GM21717 (cell line): ENCODE measurements around the gene HOXB5.

Experiments used
- ATAC-seq: cut with Tn5 transposase; IDR thresholded peaks from one replicate; pipeline ENCODE4 v1.9.1; 2021; ENCODE audit warnings: mild to moderate bottlenecking, moderate library complexity; ENCODE audit not compliant: unreplicated experiment

HOXB5 gene

DNA sequence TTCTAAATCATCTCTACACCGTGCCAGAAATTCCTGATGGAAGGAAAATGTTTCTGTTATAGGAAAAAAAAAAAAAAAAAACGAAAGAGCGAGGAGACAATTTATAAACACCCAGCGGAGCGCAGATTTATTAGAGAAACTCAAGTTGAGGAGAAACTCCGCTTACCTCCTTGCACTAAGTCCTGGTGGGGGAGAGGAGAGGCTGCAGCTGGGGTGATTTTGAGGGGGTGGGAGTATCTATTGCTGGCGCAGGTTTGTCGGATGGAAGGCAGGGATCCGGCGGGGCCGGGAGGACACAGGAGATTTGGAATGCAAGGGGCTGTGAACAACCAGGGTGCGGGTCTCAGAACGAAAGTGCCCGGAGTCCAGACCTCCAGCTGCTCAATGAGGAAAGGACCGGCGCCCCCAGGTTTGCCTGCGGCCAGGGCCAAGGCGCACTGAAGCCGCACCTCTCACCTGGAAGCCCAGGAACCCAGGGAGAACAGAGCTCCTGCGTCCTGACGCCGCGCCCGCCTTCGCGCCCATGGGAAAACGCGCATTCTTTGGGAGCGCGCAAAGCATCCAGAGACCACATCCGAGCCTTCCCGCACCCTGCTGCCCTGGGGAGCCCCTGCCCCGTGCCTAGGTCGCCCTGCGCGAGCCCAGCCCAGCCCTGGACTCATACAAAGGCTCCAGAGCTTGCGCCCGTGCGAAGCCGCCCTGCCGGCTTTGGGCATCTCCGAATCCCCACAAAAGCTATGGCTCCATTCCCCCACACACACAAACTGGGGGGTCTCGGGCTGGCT lies 24.1 kb upstream of the HOXB5 start:
- no peak for ATAC-seq

DNA sequence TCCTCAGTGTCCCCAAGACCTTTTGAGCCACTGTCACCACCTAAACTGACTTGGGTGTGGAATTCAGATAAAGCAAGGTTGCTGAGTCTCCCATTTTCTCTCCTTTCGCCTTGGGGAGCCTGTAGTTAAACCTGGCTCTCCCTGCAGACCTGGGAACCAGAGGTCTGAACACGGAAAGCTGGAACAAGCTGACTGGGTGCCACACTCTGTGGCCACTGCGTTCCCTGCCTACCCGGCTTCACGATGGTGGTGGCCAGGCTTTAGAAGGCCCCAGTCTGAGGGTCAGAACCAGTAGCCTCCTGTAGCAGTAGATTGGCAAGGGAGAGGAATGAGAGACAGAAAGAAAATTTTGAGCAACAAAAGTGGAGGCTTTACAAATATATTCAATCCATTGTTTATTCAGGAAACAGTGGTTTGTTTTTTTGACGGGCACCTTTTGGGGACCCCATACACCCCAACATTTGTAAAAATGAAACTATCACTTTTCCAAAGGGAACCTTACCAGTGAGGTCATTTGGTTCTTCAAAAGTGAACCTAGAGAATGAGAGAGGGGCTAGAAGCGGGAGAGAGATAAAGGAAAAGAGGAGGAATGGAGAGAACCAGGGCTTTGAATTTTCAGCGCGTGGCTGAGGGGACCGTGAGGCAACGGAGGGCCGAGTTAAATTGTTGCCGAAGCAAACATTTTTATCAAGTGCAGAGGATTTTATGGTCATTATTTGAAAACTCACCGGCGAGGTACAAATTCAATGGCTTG lies 23.3 kb upstream of the HOXB5 start:
- no peak for ATAC-seq

DNA sequence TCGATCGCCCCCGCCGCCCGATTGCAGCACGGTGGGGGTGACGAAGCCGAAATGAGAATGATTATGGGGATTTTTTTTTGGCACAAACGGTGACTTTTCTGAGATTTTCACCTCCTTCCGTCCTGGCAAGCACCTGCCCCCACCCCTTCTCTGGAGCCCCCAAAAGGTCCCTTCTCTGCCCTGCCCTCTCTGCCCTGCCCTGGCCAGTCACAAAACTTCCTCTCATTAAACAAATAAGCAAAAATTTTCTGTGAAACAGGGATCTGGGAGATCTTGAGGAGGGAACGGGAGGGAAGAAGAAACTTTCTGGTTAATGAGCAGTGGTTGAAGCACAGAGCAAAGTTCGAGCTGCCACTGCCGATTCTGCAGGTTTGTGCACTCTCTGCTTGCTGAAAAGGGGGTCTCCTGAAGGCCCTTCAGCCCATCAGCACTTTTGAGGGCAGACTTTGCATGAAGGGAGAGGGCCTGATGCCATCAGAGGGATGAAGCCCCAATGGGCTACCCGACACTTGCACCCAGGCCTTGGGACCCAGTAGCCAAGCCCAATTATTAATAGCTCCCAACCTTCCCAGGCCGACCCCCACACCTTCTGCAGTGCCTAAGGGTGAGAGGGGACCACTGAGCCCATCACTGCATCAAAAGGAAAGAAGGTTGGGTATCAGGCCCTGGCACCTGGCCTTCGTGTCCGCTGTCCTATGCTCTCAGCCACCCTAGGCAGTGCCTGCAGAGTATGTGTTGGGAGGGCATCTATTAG lies 22.6 kb upstream of the HOXB5 start:
- no peak for ATAC-seq

DNA sequence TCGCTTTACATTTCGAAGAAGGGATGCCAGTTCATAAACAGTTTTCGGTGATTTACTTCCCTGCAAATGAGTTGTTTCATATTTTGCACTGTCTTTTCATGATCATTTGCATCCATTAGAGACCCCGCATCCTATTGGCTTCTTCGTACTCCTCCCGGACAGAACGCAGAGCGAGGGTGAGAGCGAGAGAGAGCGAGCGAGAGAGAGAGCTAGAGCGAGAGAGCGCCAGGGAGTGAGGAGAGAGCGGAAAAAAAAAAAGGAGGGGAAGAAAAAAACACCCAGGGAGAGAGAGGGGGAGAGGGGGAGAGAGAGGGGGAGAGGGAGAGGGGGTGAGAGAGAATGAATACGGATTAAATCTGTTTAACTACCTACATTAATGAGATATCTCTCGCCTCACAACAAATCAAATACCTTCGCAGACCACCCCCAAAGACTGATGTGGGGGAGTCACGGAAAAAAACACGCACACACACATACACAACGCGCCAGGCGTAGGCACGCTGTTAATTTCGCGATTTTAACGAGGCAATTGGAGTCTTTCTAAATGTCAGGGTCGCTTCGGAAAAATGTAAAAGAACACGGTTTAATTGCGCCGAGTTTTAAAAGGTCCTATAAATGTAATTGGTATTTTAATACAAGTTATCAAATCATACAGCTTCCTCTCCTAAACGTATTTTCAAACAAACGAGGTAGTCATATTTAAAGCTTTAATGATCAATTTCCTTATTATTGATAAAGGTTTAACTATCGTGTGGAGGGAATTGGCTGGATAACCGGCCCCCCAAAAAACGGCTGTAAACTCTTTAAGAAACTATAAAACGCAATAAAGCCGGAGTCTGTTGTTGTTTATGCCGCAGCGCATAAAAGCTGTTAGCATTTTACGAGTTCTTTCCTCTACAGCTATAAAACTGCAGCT lies 21.7 kb upstream of the HOXB5 start, which contains the start of gene HOXB8:
HOXB8 (minus strand) TSS at position 246 of the 916 bp plus-strand sequence. CDS start 588 bp downstream, outside the sequence.
- ATAC-seq: no peak

DNA sequence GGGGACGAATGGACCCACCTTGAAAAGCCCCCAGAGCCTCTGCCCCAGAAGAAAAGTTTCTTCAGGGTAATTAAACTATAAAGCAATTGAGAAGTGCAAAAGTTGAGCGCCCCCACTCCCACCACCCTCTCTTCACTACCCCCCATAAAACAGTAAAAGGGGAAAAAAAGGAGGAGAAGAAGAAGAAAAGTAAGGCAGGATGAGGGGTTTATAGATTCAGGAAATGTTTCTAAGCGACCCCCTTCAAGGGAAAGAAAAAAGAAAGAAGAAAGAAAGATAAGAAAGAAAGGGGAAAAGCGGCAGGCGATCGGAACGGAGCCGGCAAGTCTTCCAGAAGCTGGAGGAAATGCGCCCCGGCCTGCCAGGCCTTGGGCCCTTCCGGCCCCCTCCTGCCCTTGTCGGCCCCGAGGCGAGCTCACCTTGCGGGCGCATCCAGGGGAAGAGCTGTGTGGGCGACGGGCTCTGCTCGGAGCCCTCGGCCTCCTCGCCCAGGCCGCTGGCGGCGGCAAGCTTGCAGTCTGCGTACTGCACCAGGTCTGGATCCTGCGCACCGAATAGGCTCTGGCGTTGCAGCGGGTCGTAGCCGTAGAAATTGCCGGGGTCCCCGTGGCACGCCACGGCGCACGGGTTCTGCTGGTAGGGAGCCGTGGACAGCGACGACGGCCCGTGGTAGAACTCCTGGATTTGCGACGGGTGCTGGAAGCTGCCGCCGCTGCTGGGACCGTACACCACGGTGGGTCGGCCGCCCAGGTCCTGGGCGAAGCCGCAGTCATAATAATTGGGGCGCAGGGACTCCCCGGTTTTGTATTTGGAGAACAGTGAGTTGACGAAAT lies 20.5 kb upstream of the HOXB5 start:
- no peak for ATAC-seq

DNA sequence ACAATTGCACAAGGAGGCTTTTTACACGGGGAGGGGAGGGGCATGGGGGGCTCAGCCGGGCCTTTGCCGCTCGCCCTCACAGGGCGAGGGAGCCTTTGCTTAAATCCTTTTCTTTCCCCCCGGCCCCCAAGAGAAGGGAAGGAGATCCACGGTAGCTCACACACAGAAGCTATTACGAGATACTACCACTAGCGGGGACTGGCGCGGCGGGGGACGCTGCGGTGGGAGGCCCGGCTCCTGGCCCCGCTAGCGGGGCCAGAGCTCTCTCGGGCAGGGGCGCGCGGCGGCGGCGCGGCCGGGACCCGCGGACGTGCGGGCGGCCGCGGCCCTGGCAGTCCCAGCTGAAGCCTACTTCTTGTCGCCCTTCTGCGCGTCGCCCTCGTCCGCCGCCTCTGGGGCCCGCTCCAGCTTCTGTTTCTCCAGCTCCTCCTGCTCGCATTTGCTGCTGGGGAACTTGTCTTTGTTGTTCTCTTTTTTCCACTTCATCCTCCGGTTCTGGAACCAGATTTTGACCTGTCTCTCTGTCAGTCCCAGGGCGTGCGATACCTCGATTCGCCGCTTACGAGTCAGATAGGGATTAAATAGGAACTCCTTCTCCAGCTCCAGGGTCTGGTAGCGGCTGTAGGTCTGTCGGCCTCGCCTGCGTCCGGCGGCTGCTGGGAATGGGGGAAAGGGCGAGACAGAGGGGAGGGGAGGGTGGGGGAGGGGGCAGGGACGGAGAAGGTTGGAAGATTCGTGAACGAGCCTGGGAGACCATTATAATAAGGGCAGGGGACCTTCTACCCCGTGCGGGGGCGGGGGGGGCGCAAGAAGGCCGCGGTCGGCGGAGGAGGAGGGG lies 19.5 kb upstream of the HOXB5 start:
- ATAC-seq: no peak

DNA sequence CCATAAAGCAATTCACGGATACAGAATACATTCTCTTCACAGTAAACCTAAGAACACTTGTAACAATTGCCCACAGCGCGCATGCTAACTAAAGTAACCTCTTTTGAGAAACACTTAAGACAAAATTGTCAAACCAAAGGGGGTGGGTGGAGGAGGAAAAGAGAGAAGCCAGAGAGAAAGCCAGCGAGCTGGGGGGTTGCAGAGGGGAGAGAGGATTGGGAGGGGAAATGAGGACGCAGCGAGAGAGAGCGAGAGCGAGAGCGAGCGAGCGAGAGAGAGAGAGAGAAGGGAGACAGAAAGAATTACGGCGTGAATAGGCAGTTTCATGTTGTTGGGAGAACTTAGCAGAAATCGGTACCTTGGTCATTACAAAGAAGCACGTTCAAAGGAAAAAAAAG lies 18.9 kb upstream of the HOXB5 start:
- ATAC-seq: no peak

DNA sequence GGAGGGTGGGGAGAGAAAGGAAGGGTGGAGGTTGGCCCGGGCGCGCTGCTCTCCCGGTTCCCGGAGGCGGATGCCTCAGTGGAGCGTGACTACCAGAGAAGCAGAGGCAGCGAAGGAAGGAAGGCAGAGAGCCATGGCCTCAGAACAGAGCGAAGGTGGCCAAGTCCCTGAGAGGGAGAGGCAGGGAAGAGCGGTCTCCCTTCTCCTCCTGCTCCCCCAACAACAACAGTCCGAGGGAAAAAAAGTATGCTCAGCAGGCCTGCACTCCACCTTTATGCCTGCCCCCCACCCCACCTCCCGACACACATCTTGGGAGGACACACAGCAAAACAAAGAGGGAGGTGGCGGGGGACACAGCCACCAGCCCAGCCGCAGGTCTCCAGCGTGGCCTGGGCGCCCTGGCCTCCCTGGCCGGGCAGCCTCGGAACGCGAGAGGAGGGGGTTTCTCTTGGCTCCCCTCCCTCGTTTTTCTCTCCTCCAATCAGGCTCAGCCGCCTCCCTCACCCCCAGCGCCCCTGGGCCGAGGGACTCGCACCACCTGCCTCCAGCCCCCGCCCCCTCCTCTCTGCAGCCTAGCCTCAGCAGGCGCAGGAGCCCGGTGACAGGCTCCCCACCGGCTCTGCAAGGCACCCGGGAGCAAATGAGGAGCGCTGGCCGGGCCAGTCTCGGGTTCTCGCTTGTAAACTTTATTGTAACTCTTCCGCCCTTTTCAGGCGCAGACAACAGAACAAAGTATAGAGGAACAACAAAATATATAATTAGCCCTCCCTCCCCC lies 18.3 kb upstream of the HOXB5 start:
- no peak for ATAC-seq

DNA sequence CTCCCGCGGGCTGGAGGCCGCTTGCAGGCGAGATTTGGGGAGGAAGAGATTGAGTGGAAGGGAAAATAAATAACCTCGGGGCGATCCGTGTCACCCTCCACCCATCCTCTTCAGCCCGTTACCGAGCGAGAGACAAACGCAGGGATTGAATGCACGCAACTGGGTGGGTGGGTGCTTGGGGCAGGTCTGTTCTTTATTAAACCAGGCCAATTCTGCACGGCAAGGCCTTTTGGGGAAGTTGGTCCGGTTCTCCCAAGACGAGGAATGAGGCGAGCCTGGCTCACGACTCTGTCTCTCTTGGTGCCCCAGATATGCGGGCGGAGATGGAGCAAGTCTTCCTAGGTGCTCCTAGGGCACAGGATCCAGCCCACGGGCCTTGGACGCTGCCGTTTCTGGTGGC lies 17.6 kb upstream of the HOXB5 start:
- no peak for ATAC-seq

DNA sequence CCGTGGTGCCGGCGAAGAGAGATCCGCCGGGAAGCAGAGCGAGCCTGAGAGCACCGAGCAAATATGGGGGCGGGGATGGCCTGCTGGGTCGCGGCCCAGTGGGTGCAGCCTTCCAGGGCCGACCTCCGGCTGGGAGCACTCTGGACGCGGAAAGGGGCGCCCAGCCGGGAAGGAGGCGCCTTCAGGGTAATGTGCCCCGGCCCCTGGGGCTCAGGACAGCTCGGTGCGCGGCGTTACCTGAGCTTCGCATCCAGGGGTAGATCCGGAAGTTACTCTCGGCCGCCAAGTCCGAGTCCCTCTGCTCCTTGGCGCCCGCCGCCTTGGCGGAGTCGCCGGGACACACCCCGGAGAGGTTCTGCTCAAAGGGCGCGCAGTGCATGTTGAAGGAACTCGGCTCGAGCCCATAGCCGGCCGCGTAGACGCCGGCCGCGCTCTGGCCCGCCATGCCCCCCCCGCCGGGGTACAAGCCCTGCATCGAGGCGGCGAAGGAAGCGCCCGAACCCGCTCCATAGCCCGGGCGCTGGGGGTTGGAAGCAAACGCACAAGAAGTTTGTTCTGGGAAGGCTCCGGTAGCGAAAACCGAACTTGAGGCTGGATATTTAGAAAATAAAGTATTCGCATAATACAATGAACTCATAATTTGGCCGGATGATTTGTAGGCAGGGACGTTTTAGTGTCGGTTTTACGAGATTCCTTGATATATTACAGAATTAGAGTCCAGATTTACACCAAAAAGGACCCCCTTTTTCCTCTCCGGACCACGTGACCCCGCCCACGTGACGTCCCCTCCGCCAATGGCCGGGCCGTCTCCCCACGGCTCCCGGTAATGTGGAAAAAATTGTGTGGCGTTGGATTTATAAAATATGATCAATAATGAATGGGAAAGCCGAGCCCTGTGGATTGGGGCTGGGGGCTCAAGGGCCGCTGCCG lies 17.0 kb upstream of the HOXB5 start, which contains the start of gene HOXB7:
HOXB7 (minus strand) TSS at position 736 of the 930 bp plus-strand sequence; CDS start at position 637, 99 bp downstream.
- no peak for ATAC-seq

DNA sequence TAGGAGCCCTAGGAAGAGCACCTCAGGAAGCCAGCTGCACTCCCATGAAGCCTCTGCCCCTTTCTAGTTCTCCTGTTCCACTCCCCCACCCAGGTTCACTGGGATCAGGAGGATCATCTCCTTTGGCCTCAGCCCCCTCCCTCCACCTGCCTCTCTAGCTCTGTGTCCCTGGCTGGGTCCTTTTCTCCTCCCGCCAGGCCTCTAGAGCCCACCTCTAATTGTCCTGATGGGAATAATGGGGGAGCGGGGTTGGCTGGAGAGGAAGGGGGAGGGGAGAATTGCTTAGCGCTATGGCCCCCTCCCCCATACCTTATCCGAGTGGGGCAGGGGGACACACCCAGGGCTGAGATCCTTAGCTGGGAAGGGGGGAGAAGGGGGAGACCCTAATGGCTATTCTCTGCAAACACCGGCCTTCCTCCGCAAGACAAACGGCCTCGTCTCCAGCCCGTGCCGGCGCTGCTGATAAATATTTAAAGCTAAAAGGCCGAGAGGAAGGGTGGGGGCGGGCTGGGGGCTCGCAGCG lies 16.2 kb upstream of the HOXB5 start:
- no peak for ATAC-seq

DNA sequence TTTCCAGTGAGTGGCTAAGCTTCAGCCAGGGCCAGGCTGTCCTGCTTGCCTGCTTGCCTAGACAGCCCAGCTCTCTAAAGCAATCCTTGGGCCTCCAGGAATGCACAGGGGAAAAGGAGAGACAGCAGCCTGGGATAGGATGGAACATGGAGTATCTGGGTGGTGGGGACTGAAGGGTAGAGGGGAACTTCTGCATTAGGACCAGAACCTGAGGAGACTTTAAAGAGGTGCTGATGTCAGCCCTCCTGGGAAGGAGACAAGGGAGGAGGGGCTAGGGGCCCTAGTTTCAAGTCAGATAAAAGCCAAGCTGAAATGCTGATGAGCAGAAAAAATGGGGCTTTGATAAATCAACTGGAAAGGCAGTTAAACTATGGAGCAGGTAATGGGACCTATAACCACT lies 15.5 kb upstream of the HOXB5 start:
- ATAC-seq: no peak

DNA sequence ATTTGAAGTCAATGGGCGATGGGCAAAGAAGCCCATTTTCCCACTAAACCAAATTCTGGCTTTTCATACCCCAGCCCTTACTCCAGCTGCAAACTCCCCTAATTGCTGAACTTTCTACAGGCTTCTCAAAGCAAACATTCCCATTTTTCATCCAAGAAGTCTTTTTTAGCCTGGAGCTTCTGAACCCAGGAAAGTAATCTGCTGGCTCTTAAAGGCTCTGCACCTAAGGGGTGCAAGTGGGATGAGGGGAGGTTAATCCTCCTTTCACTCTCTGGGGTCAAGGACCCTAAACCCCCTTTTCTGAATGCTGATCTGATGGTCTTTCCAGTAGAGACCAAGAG lies 14.9 kb upstream of the HOXB5 start:
- no peak for ATAC-seq

DNA sequence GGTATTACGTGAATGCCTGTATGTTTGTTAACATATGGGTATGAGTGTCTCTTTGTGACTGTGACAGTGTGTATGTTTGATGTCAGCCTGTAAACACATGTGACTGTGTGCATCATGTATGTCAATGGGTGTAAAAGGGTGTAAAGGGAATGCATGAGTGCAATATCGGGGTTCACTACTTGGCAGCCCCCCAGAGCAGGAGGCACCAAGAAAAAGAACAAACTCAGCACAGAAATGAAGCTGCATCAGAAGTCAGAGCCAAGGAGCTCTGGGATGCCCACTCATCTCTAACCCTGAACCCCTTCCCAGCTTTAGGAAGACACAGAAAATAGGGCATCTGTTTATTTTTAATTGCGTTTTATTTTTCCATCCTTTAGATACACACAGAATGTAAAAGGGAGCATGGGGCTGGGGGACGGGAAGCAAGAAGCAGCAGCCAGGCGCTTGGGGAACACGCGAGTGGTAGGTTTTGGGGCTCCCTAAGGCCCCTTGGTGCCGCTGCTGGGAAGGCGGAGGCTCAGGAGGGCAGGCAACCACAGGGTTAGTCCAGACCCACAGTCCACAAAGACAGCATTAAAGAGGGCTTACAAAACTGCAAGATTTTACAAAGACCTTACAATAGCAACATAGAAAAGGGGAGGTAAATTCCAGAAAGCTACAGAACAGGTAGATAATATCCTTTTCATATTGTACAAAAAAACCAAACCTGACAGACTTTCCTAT lies 13.5 kb upstream of the HOXB5 start:
- no peak for ATAC-seq

DNA sequence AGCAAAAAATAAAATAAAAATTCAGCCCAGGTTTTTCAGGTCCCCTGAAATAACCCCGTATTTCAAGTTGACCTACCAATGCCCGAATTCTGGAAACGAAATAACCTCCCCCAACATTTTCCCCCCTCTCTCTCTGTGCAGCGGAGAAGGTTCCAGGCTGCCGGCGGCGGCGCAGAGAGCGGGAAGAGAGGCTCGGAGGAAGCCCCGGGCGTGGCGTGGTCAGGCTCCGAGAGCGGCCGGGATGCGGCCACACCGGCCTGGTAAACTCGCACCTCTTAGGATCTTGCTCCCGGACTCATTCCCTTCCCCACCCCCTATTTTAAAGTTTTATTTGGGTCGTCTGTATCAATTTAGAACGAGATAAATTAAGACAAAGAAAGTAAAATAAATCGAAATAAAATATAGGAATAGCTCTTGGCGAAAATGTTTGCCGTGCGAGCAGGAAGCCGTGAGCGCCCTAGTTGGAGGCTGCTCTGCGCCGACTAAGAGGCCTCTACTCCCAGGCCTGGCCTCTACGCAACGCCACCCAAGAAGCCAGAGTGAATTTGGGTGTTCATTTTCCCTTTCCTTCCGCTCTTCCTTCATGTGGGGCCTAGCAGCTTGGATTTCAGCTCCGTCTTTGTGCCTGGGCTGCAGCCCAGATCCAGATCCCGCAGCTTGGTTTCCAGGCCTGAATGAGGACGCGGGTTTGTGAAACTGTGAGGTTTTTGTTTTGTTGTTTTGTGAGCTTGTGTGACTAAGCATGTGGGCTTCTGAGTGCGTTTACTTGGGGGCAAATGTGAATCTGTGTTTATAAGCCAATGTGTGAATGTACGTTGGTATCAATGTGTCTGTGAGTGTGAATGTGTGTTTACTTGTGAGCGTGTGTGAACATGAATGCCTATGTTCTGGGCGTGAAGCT lies 12.7 kb upstream of the HOXB5 start:
- ATAC-seq: no peak
